GM12878 (cell line): ENCODE results near the gene PNLIPRP2. TPM values are rescaled to one million over a fixed set of nuclear protein-coding genes. Genes with fewer than 3 reads are reported as not detected.
A peak's percentile ranks its signal among the peaks of the same experiment; 100 is the strongest.

ENCODE experiments used
- ATAC-seq: fragments of 200-7000 bp; cut with Tn5 transposase; 3 replicates; pipeline ENCODE4 v1.9.1; 2020; ENCODE audit warnings: mild to moderate bottlenecking, moderate library complexity
- BruUV-seq: library from RNA; stranded (reverse); fragments of 400-500 nt; replicated peaks from 2 replicates; lab custom pipeline; 2021; lab: Mats Ljungman, UMichigan
- CTCF ChIA-PET: fragments of 300-600 bp; sonication (Branson Sonifier 250); formaldehyde crosslinking; extraction: SDS; loops from one replicate; lab custom pipeline; 2021; ENCODE audit warnings: inconsistent platforms; lab: Yijun Ruan, JAX
- POLR2A ChIA-PET: fragments of 350-600 bp; formaldehyde crosslinking; extraction: SDS; loops from one replicate; lab custom pipeline; 2021; ENCODE audit warnings: inconsistent platforms; lab: Charles Lee
- RAD21 ChIA-PET: fragments of 300-600 bp; sonication (Branson Sonifier 250); formaldehyde crosslinking; loops from one replicate; lab custom pipeline; 2023; ENCODE audit warnings: antibody characterized with exemption; ENCODE audit not compliant: unreplicated experiment; lab: Charles Lee
- SMC1A ChIA-PET: fragments of 300-600 bp; sonication (Branson Sonifier 250); formaldehyde crosslinking; loops from one replicate; lab custom pipeline; 2023; ENCODE audit not compliant: unreplicated experiment, uncharacterized antibody; lab: Charles Lee
- DNase-seq: peaks from one replicate; pipeline ENCODE4 v3.0.0-alpha.2; 2011; ENCODE audit warnings: low read depth, low spot score
- FAIRE-seq: peaks from 3 replicates; lab custom pipeline; 2011; peaks lifted over from hg19 to GRCh38; lab: Jason Lieb, UNC
- H2AFZ ChIP-seq: 2 replicates; pipeline ENCODE4 v1.6.0; 2011; ENCODE audit warnings: low read depth, low read length, control low read depth; ENCODE audit not compliant: control insufficient read depth
- H3K27ac ChIP-seq: 2 replicates; pipeline ENCODE4 v1.5.1; 2011; ENCODE audit warnings: control low read depth; ENCODE audit not compliant: control insufficient read depth, insufficient read depth
- H3K27me3 ChIP-seq, 2 experiments: replicated peaks in 1 of 2; 2 replicates each; pipeline versions ENCODE4 v1.6.0 to v1.6.1; 2011; ENCODE audit warnings: low read length in 1 of 2; ENCODE audit not compliant: control insufficient read depth in 2 of 2, insufficient read depth in 2 of 2
- H3K36me3 ChIP-seq, 2 experiments: 2 replicates each; pipeline ENCODE4 v1.5.1; 2011; ENCODE audit warnings: low read length in 1 of 2; ENCODE audit not compliant: control insufficient read depth in 2 of 2, insufficient read depth in 2 of 2
- H3K4me1 ChIP-seq: 2 replicates; pipeline ENCODE4 v1.6.1; 2011; ENCODE audit warnings: mild to moderate bottlenecking, low read length, moderate library complexity, mixed read lengths; ENCODE audit not compliant: control insufficient read depth, insufficient read depth
- H3K4me2 ChIP-seq: 2 replicates; pipeline ENCODE4 v1.6.0; 2011; ENCODE audit warnings: control low read depth; ENCODE audit not compliant: control insufficient read depth, insufficient read depth
- H3K4me3 ChIP-seq: fragments of 200-600 bp; sonication (generic); 2 replicates; pipeline ENCODE4 v1.5.1; 2016
- H3K79me2 ChIP-seq: 2 replicates; pipeline ENCODE4 v1.6.0; 2011; ENCODE audit warnings: low read length; ENCODE audit not compliant: control insufficient read depth, insufficient read depth
- H3K9ac ChIP-seq: 2 replicates; pipeline ENCODE4 v1.8.0; 2011; ENCODE audit warnings: low read length, control low read depth, mixed read lengths; ENCODE audit not compliant: control insufficient read depth, insufficient read depth
- H3K9me3 ChIP-seq: replicated peaks from 3 replicates; pipeline ENCODE4 v1.5.1; 2011; ENCODE audit warnings: mild to moderate bottlenecking, low read length; ENCODE audit not compliant: control insufficient read depth, insufficient read depth
- H4K20me1 ChIP-seq: 2 replicates; pipeline ENCODE4 v1.6.0; 2011; ENCODE audit not compliant: control insufficient read depth, insufficient read depth
- ASH2L ChIP-seq: fragments of 300-600, 200-600 bp; sonication (generic); IDR thresholded peaks from 2 replicates; pipeline ENCODE4 v1.6.1; 2017; ENCODE audit warnings: low read depth, mild to moderate bottlenecking, borderline replicate concordance
- ATF7 ChIP-seq: fragments of 450-650 bp; IDR thresholded peaks from 2 replicates; pipeline ENCODE4 v1.6.1; 2016; ENCODE audit warnings: low read depth, mild to moderate bottlenecking
- CTCF ChIP-seq, 3 experiments: IDR thresholded peaks in 2 of 3; conservative IDR thresholded peaks in 1 of 3; 2 replicates each; pipeline ENCODE4 v1.5.1; 2011; ENCODE audit warnings: low read depth in 3 of 3, low read length in 3 of 3, mild to moderate bottlenecking in 3 of 3, control low read depth in 2 of 3, moderate library complexity in 2 of 3, inconsistent platforms in 1 of 3, mixed read lengths in 1 of 3; ENCODE audit not compliant: control insufficient read depth in 2 of 3, insufficient read depth in 1 of 3; ENCODE audit errors: extremely low read depth in 1 of 3
- TCF7 ChIP-seq: IDR thresholded peaks from 2 replicates; pipeline ENCODE4 v1.6.1; 2014; ENCODE audit warnings: antibody characterized with exemption, borderline replicate concordance
- WGBS: methylation state at CpG from one replicate; pipeline ENCODE4 v1.1.6; 2016; ENCODE audit warnings: low lambda C conversion rate; ENCODE audit not compliant: insufficient replicate concordance, insufficient coverage; ENCODE audit errors: missing lambda C conversion rate; 5-methylcytosine and 5-hydroxymethylcytosine counted together
- in situ Hi-C: fragments of 300-500 bp; cut with MboI; formaldehyde crosslinking; loops from 9 replicates; pipeline ENCODE4 v1.14.3; 2018; ENCODE audit warnings: mixed read lengths
- intact Hi-C: fragments of 100-400 bp; cut with micrococcal nuclease; formaldehyde crosslinking; loops from one replicate; pipeline ENCODE4 v1.14.2; 2022; ENCODE audit not compliant: unreplicated experiment
- polyA plus RNA-seq, 11 experiments: library from polyadenylated mRNA; depleted of rRNA in 4 of 11; unstranded in 6 of 11; stranded (reverse) in 5 of 11; fragments of >200 nt; fragmentation: Nextera tagmentation in 4 of 11; fragmentation: Illumina TruSeq in 1 of 11; extraction: Ambion mirVana in 4 of 11; extraction: Trizol in 1 of 11; gene quantifications; 1 replicate in 1 of 11; 2 replicates in 10 of 11; pipeline versions ENCODE4 v1.2.1 to v1.2.3, GENCODE V29; 2011 to 2016; ENCODE audit warnings: inconsistent platforms in 2 of 11, missing spikeins in 2 of 11, low read depth in 1 of 11
- total RNA-seq, 4 experiments: library from RNA; depleted of rRNA in 3 of 4; stranded (reverse); fragments of >200 nt in 3 of 4; fragmentation: Illumina TruSeq in 1 of 4; extraction: Trizol in 1 of 4; gene quantifications; 2 replicates each; pipeline versions ENCODE4 v1.2.1 to v1.2.3, GENCODE V29; 2013 to 2021

PNLIPRP2 gene
- total and polyA plus RNA-seq, 10 of the 15 experiments (the other 5 are each of a cell fraction or from before 2014, with no cell fraction given) = 0.33 TPM; not detected in 9

GRCh38 chr10:116653885-116654284 is 33.1 kb downstream of the PNLIPRP2 start:
- H3K79me2 ChIP-seq = no peaks in the 10 kb centered on the region
- intact Hi-C loops (no loop called here), in situ Hi-C loops (no loop called here)
- POLR2A ChIA-PET = no interaction called here
- H2AFZ ChIP-seq = no peak overlapping the region
- H4K20me1 ChIP-seq = no peaks in the 10 kb centered on the region
- DNase-seq (no peak), FAIRE-seq (no peak), ATAC-seq (no peak)
- H3K27me3 ChIP-seq = no peaks in the 10 kb centered on the region
- BruUV-seq = no TSS peak
- H3K9ac ChIP-seq = no peak overlapping the region
- H3K4me3 ChIP-seq = no peak overlapping the region
- no peaks in the 10 kb centered on the region for H3K4me1 ChIP-seq
- CTCF ChIA-PET = no interaction called here
- SMC1A ChIA-PET = no interaction called here
- H3K9me3 ChIP-seq = no peaks in the 10 kb centered on the region
- H3K4me2 ChIP-seq = no peak overlapping the region
- H3K27ac ChIP-seq = no peak overlapping the region
- no peaks in the 10 kb centered on the region for H3K36me3 ChIP-seq
- 0 out of 2 replicates have a peak, but pooled peaks have one; percentile 38 for TF ChIP-seq ATF7
- TF ChIP-seq TCF7 = no peak
- 0% methylated on average over 1 of the region's 1 CpG for WGBS
- RAD21 ChIA-PET = no interaction called here

GRCh38 chr10:116654816-116655215 is 34.1 kb downstream of the PNLIPRP2 start:
- Histone ChIP-seq H3K4me3 (no peak overlapping the region), H3K27me3 (no peaks in the 10 kb centered on the region), H2AFZ (no peak overlapping the region), H3K36me3 (no peaks in the 10 kb centered on the region), H3K79me2 (no peaks in the 10 kb centered on the region), H3K27ac (no peak overlapping the region), H3K9me3 (no peaks in the 10 kb centered on the region), H3K9ac (no peak overlapping the region), H3K4me2 (no peak overlapping the region), H4K20me1 (no peaks in the 10 kb centered on the region), H3K4me1 (no peaks in the 10 kb centered on the region)
- CTCF ChIA-PET = no interaction called here
- FAIRE-seq (no peak), ATAC-seq (peak; percentile 59), DNase-seq (no peak)
- POLR2A ChIA-PET = no interaction called here
- no TSS peak for BruUV-seq
- SMC1A ChIA-PET = no interaction called here
- intact Hi-C loops = no loop called here
- 12% methylated on average over 4 of the region's 4 CpGs for WGBS
- in situ Hi-C loops = no loop called here
- RAD21 ChIA-PET = no interaction called here
- TF ChIP-seq CTCF (IDR thresholded peaks at IDR 0.05 in 2 of 3, conservative IDR thresholded peaks at IDR 0.05 in 1 of 3; ENCODE audit: control insufficient read depth in 2 of 3, extremely low read depth in 1 of 3, insufficient read depth in 1 of 3, low read depth in 3 of 3, low read length in 3 of 3) = peak in 2 of 3 experiments; percentile 15 to 34; a peak in 2 of 6 replicates
- TF ChIP-seq ASH2L = no peak
